GM19438 (cell line): ENCODE results near the gene OGFR.

Experiments
- ATAC-seq: cut with Tn5 transposase; IDR thresholded peaks from one replicate; pipeline ENCODE4 v1.9.1; 2021; ENCODE audit warnings: low read depth; ENCODE audit not compliant: unreplicated experiment

The OGFR gene, protein sequence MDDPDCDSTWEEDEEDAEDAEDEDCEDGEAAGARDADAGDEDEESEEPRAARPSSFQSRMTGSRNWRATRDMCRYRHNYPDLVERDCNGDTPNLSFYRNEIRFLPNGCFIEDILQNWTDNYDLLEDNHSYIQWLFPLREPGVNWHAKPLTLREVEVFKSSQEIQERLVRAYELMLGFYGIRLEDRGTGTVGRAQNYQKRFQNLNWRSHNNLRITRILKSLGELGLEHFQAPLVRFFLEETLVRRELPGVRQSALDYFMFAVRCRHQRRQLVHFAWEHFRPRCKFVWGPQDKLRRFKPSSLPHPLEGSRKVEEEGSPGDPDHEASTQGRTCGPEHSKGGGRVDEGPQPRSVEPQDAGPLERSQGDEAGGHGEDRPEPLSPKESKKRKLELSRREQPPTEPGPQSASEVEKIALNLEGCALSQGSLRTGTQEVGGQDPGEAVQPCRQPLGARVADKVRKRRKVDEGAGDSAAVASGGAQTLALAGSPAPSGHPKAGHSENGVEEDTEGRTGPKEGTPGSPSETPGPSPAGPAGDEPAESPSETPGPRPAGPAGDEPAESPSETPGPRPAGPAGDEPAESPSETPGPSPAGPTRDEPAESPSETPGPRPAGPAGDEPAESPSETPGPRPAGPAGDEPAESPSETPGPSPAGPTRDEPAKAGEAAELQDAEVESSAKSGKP

DNA sequence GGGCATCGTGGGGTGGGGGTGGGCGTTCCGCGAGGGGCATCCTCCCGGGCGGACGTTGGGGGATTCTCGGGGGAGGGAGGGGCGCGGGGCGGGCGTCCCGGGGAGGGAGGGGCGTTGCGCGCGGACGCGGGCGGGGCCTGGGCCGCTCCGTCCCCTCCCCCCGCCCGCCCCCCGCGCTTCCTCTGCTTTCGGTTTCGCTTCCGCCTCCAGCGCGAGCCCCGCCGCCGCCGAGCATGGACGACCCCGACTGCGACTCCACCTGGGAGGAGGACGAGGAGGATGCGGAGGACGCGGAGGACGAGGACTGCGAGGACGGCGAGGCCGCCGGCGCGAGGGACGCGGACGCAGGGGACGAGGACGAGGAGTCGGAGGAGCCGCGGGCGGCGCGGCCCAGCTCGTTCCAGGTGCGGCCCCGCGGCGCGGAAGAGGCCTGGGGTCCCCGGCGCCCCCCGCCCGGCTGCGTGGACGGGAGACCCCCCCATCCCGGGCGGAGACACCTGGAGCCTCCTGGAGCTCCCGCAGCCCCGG lies at the start of gene OGFR:
Gene OGFR (plus strand): TSS at position 209 of the 528 bp plus-strand sequence. CDS start 25 bp downstream, at position 234.
- no peak for ATAC-seq

DNA sequence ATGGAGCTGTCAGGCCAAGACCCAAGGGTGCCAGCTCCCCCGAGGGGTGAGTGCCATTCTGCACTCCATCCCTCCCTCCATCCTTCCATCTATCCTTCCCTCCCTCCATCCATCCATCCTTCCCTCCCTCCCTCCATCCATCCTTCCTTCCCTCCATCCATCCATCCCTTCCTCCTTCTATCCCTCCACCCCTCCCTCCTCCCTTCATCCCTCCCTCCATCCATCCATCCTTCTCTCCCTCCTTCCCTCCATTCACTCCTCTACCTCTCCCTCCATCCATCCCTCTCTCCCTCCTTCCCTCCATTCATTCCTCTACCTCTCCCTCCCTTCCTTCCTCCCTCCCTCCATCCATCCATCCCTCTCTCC lies 49.7 kb upstream of the OGFR start:
- no peak for ATAC-seq

DNA sequence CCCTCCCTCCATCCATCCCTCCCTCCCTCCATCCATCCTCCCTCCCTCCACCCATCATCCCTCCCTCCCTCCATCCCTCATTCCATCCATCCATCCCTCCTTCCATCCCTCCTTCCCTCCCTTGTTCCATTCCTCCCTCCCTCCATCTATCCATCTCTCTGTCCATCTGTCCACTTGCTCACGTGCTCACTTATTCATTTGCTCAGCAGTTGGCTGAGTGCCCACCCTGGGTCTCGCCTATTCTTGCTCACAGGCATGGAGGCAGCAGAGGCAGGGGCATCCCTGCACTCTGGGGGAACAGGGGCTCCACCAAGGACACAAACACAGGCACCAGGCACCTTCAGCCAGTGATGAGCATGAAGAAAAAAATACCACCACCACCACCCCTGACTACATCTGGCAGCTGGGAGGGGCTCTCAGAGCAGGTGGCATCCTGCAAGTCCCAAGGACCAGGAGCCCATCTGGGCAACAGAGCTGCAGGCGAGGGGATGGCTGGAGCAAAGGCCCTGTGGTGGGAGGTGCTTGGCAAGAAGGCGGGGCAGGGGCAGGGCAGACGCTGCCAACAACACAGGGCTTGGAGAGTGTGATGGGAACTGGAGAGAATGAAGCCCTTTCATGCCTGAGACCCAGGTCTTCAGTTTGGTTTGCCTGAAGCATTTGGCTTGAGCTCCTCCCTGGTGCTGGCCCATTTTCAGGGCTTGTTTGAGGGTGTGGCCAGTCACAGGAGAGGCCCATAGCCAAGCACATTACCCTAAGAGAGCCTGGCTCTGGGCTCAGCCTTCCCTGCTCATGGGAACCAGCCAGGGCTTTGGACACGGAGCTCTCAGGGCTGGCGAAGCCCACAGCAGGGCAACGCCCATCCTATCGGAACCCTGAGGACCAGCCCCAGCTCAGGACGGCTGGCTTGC lies 48.6 kb upstream of the OGFR start:
- no peak for ATAC-seq

DNA sequence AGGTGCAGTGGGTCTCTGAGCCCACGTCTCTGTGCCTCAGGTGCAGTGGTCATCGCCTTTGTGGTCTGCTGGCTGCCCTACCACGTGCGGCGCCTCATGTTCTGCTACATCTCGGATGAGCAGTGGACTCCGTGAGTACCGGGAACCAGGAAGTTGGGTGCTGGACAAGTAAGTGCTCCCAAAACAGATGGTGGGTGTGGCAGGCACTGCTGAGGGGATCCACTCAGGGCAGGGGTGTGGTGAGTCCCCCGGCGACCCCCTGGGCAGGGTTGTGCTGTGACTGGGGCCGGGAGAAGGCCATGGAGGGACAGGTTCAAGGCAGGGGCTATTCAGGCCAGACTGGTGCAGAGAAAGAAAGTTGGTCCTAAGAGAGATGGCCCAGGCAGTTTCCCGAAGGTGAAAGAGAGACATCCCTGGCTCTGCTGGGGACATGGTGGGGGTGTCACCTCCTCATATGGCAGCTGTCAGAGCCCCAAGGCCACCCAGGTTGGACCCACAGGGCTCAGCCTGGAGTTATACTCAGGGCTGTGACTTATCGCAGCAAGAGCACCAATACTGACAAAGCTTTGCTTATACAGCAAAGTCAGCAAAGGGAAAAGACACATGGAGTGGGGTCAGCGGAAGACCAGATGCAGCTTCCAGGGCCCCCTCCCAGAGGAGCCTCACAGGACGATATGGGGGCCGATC lies 46.3 kb upstream of the OGFR start:
- no peak for ATAC-seq

DNA sequence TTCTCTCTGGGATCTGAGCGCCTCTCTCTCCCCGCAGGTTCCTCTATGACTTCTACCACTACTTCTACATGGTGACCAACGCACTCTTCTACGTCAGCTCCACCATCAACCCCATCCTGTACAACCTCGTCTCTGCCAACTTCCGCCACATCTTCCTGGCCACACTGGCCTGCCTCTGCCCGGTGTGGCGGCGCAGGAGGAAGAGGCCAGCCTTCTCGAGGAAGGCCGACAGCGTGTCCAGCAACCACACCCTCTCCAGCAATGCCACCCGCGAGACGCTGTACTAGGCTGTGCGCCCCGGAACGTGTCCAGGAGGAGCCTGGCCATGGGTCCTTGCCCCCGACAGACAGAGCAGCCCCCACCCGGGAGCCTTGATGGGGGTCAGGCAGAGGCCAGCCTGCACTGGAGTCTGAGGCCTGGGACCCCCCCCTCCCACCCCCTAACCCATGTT lies 44.6 kb upstream of the OGFR start:
- no peak for ATAC-seq

DNA sequence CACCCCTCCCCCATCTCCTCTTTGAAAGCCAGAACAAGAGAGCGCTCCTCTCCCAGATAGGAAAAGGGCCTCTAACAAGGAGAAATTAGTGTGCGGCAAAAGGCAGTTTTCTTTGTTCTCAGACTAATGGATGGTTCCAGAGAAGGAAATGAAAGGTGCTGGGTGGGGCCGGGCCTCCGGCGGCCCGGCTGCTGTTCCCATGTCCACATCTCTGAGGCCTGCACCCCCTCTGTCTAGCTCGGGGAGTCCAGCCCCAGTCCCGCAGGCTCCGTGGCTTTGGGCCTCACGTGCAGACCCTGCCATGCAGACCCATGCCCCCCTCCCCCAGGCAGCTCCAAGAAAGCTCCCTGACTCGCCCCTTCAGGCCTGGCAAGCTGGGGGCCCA lies 44.2 kb upstream of the OGFR start:
- no peak for ATAC-seq

DNA sequence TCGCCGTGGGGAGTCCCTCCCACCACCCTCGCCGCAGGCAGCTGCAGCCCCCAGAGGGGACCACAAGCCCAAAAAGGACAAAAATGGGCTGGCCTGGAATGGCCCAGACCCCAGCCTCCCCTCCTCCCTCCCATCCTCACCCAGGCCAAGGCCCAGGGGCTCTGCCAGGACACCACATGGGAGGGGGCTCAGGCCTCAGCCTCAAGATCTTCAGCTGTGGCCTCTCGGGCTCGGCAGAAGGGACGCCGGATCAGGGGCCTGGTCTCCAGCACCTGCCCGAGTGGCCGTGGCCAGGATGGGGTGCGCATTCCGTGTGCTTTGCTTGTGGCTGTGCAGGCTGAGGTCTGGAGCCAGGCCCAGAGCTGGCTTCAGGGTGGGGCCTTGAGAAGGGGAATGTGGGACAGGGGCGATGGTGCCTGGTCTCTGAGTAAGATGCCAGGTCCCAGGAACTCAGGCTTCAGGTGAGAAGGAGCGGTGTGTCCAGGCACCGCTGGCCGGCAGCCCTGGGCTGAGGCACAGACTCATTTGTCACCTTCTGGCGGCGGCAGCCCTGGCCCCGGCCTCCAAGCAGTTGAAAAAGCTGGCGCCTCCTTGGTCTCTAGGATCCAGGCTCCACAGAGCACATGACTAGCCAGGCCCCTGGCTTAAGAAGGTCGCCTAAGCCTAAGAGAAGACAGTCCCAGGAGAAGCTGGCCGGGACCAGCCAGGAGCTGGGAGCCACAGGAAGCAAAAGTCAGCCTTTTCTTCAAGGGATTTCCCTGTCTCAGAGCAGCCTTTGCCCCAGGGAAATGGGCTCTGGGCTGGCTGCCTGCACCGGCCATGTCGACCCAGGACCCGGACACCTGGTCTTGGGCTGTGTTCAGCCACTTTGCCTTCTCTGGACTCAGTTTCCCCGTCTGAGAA lies 43.5 kb upstream of the OGFR start:
- ATAC-seq, result no peak

DNA sequence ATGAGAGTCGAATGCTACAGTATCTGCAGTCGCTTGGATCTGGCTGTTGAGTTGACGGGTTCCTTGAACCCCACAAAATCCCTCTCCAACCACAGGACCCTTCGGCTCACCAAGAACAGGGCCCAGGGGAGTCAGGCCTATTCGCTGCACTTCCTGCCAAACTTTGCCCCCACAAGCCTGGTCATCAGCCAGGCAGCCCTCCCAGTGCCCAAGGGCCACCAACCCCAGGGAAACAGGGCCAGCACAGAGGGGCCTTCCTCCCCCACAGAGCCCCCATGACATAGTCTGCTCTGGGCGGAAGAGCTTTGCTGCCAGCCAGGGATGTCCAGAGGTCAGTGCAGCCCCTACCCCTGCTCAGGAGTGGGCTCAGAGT lies 42.9 kb upstream of the OGFR start:
- ATAC-seq, result no peak

DNA sequence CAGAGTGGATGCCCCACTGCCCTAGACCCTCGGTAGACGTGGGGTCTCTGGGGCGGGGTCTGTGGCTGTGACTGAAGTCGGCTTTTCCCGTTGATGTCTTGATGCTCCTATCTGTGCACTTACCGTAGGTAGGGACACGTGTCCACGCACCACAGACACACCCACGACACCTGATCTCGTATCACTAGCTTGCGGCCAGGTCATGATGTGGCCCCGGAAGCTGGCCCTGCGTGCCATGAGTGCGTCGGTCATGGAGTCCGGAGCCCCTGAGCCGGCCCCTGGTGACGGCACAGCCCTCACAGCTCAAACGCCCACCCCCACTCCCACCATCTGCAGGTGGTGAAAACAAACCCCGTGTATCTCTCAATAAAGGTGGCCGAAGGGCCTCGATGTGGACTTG lies 42.3 kb upstream of the OGFR start:
- ATAC-seq, result no peak

DNA sequence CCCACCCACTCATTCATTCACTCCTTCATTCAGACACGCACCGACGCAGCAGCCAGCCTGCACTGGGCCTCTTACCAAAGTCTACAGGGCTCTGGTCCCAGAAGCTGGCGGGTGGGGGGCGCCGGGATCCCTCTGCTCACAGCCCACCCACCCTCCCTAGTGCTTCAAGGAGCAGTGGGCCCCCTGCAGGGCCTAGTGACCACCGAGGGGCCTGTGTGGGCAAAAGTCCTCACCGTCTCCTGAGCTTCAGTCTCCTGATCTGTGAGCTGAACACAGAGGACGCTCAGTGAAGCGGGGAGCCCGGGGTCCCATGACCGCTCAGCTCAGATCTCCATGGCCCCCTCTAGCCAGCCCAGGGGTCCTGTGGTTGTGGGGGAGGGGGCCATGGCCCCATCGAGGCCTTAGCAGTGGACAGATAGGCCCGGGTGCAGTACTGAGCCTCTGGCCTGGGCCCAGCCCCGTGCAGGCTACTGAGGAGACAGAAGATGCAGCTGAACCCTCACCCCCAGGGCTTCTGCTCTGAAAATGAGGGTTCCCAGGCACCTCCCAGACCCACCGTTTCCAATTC lies 41.8 kb upstream of the OGFR start:
- ATAC-seq, result no peak

DNA sequence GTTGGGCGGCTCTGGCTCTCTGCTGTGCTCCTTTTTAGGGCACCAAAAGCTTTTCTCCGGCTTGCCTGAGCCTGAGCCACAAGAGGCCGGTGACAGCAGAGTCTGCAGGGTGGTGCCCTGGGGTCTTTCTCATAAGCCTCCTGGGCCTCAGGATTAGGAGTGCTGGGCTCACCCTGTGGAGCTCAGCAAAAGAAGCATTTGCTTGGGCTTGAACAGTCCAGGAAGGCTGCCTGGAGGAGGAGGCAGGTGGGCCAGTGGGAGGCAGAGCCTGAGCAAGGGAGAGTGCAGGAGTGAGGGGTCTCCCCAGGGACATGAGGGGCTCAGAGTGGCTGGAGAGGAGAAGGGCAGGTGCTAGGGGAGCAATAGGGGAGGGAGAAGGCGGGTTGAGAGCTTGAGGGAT lies 41.2 kb upstream of the OGFR start:
- ATAC-seq, result no peak

DNA sequence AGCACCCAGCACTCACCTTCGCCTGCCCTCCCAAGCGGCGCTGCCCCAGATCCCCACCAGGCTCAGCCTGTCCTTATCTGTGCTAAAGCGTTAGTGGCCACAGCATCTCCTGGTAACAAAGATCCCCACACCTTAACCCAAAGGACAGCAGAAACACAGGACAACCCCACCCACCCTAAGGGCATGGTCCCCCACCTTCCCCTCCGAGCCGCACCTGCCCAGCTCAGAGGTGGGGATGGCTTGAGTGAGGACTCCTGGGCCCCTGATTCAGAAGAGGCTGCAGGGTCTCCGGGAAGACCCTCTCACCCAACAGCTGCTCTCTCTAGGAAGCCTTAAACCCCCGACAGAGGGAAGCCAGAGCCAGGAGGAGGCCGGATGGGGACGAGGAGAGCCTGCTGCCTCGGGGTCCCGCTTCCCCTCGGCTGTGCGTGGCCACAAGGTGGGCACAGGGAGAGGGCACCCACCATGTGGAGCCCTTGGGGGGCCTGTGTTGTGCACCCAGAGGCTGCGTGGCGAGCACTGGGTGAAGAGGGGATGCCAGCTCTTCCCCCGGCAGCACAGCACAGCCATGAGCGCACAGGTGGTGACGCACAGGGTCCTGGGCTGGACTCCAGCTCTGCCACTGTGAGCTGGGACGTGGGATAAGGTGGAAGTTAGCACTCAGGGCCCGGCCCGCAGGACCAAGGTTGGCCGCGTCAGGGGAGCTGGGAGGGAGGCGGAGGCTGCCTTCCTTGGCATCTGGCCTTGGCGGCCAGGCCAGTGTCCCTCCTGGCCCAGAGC lies 40.3 kb upstream of the OGFR start:
- no peak for ATAC-seq

DNA sequence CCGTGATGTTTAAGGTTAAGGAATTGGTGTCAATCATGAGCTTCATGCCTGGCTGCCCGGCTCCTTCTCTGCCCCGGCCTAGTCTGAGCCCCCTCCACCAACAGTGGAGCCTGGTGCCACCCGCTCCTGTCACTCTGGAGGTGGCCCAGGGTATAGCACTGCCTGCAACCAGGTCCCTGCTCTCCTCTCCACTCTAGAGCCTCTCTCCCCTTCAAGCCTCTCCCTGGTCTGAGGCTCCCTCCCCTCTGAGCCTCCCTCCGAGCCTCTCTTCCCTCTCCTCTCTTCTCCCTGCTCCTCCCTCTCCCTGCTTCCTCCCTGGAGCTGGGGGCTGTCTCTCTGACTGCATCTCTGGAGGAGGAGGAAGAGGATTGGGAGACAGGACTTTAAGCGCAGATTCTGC lies 39.6 kb upstream of the OGFR start:
- ATAC-seq, result no peak

DNA sequence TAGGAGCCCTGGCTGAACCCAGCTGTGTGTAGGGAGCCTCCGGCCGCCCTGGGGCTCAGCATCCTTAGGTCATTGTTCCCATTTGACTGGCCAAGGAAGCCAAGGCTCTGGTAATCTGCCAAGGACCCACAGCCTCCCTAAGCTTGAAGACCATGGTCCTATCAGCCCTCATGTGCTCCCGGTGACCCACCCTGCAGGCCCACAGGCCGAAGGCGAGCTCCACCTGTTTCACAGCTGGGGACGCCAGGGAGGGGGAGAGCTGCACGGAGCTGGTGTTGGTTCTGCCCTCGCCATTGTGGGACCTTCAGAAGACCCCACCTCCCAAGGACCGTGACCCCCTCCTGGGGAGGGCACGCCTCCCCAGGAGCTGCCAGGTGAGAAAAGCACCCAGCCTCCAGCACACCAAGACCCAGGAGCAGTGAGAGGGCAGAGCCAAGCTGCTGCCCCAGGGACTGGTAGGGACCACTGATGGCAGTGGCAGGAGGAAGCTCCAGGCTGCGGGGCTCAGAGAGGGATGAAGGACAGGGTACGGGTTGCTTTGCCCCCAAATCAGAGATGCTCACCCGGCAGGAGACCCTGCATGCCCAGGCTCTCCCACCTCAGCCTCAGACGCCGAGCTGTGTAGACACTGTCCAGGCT lies 39.1 kb upstream of the OGFR start:
- no peak for ATAC-seq

DNA sequence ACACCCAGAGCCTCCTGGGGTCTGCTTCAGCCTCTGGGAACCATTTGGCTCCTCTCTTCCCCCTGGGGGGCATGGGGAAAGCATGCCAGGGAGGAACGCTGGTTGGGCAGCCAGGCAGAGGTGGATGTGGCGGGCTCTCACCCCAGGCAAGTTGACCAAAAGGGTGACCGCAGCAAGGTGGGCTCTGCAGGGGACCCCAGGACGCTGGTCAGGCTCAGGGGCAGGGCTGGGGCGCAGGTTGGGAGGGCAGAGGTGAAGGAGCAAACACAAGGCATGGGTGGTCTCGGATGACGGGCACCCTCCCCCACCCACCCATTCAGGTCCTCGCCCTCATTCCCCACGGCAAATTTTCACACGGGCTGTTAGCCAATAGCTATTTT lies 38.6 kb upstream of the OGFR start:
- no peak for ATAC-seq

DNA sequence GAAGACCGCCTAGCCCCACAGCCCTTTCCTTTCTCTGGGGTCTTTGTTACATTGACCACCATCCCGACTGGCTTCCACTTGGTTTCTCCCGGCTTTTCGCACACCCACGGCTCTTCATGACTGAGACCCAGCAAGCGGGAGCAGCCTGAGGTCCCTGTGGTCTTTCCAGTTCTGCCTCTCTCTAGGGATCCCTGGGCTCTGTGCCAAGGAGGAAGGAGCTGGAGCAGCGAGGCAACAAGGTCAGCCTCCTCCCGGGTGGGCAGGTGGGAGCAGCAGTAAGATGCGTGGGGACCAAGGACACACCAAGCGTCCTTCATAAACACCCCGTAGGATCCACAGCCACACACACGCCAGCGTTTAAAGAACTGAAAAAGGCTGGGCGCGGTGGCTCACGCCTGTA lies 37.9 kb upstream of the OGFR start:
- ATAC-seq, result no peak

DNA sequence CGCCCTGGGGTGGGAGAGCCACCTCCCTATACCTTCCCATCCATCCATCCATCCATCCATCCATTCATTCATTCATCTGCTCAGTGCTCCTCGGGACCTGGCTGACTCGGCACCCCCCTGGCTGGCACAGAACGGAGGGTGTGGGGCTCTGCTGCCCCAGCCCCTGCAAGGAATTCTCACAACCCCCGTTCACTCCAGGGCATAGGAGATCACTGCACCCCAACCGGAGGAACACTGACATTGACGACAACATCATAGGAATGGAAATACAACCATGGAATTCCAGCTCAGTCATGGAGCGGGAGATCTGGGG lies 36.4 kb upstream of the OGFR start:
- ATAC-seq, result no peak
